Hematopoietic multipotent progenitor cell (in vitro differentiated cells): ENCODE measurements around the gene CAMK4. TPM values are rescaled to one million over a fixed set of nuclear protein-coding genes. Genes with fewer than 3 reads are reported as not detected.

ENCODE experiments used
- DNase-seq, 3 donors: peaks; one replicate each; pipeline ENCODE4 v3.0.0-alpha.2; 2011 to 2015; ENCODE audit warnings: low read depth in 2 of 3, low spot score in 2 of 3
- total RNA-seq: library from RNA; depleted of rRNA; stranded (reverse); fragments of >200 nt; gene quantifications from one replicate; pipeline ENCODE4 v1.2.3, GENCODE V29; 2012

The CAMK4 gene
- 0.27 TPM for total RNA-seq

- DNase-seq, result peak; percentile 57 to 66 (median 64)
Observed at GRCh38 chr5:111223787-111224560, at the start of gene CAMK4. CAMK4 (plus strand) TSS chr5:111224384; CDS start chr5:111224484, 100 bp downstream.

- DNase-seq, result no peak
Observed at GRCh38 chr5:111183064-111183463, 41.1 kb upstream of the CAMK4 start.

GRCh38 chr5:111187079-111187478 lies 37.1 kb upstream of the CAMK4 start:
- DNase-seq, result no peak

GRCh38 chr5:111194053-111194452 lies 30.1 kb upstream of the CAMK4 start:
- no peak for DNase-seq

- DNase-seq, result no peak
Observed at GRCh38 chr5:111194925-111195324, 29.3 kb upstream of the CAMK4 start.

GRCh38 chr5:111197523-111197922 lies 26.7 kb upstream of the CAMK4 start:
- no peak for DNase-seq

- DNase-seq, result no peak
Observed at GRCh38 chr5:111198281-111198966, 25.8 kb upstream of the CAMK4 start.

GRCh38 chr5:111200828-111201227 lies 23.4 kb upstream of the CAMK4 start:
- no peak for DNase-seq

GRCh38 chr5:111201705-111202104 lies 22.5 kb upstream of the CAMK4 start:
- no peak for DNase-seq

- DNase-seq, result no peak
Observed at GRCh38 chr5:111211341-111211740, 12.8 kb upstream of the CAMK4 start.

GRCh38 chr5:111214052-111214742 lies 10.0 kb upstream of the CAMK4 start:
- DNase-seq, result no peak

- DNase-seq, result no peak
Observed at GRCh38 chr5:111215971-111216370, 8.2 kb upstream of the CAMK4 start.

- no peak for DNase-seq
Observed at GRCh38 chr5:111221139-111221538, 3.0 kb upstream of the CAMK4 start.

GRCh38 chr5:111223101-111223786 lies 940 bp upstream of the CAMK4 start:
- DNase-seq, result peak in 1 of 3 donors; percentile 0

GRCh38 chr5:111224561-111225345 lies 569 bp downstream of the CAMK4 start:
- peak in 1 of 3 donors; percentile 3 for DNase-seq

- DNase-seq, result no peak
Observed at GRCh38 chr5:111225926-111226325, 1.7 kb downstream of the CAMK4 start.

- DNase-seq, result no peak
Observed at GRCh38 chr5:111226556-111226955, 2.4 kb downstream of the CAMK4 start.

- DNase-seq, result no peak
Observed at GRCh38 chr5:111227226-111227782, 3.1 kb downstream of the CAMK4 start.

GRCh38 chr5:111227801-111228200 lies 3.6 kb downstream of the CAMK4 start:
- DNase-seq, result no peak
